ENCODE data around the gene ZDHHC11.
"Not testable (repeated sequence)": the region's sequence is repeated elsewhere in the genome, so short reads cannot be mapped to it uniquely, and the experiment has no call there.

Gene ZDHHC11

DNA sequence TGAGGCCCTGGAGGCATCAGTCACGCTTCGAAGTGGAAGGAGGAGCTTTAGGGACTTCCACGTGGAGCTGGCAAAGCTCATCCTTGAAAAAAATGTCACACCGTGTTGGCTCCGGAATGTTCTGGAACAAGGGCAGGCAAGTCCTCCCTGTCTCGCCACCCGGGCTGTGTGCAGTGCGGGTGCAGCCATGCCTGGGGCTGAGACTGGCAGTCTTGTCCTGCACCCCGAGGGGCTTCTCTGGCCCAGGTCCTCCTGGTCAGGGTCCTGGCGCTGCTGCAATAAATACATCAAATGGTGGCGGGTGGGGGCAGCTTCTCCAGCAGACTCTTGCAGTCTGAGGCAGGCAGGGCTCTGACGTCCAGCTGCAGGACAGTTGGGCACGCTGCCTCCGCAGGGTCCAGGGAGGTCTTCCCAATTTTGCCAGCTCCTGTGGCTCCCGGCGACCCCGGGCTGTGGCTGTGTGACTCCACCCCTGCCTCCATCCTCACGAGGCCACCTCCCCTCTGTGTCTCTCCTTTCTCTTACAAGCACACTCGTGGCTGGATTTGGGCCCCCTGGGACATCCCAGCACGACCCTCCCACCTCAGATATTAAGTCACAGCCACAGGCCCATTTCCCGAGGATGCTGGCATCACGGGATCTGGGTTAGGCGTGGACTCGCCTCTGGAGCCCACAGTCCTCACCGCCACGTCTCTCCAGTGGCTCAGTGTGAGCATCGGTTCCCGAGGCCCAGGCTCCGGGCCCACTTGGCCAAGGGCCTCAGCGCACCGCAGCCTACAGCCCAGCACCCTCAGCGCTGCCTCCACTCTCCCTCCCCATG, 8.2 kb downstream of the ZDHHC11 start:
- not testable (repeated sequence) for DNase-seq

DNA sequence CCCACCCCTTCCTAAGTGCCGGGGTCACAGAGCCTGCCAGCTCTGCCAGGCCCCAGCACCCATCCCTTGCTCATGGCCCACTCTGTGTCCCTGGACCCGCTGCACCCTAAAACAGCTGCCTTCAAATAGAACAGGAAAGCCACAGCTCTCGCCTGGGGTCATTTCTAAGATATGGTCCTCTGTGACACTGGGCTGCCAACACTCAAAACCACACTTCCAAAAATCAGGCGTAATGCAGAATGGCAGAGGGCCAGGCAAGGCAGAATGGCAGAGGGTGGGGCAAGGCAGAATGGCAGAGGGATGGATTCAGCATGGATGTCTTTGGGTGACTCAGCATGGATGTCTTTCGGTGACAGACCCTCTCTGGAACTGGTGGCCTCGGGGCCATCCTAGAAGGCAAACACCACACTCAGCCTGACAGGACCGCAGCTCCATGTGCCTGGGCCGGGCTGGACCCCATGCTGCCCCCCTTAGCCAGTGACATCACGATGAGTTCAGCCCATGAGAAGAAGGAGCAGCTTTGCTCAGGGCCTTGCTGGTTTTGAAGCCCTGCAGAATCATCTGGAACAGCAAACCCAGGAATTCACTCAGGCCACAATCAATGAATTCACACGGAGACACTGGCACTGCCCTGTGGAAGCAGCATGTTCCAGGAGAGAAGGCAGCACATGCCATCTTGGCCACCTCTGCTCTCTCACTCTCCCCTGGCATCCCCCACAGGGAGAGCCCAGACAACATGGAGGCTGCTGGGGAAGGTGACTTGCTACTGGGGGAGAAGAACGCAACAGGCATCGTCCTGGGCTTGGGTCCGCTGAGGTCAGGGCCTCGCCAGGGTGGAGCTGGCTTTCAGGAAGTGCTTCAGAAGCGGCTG, 9.0 kb downstream of the ZDHHC11 start:
- not testable (repeated sequence) for DNase-seq

DNA sequence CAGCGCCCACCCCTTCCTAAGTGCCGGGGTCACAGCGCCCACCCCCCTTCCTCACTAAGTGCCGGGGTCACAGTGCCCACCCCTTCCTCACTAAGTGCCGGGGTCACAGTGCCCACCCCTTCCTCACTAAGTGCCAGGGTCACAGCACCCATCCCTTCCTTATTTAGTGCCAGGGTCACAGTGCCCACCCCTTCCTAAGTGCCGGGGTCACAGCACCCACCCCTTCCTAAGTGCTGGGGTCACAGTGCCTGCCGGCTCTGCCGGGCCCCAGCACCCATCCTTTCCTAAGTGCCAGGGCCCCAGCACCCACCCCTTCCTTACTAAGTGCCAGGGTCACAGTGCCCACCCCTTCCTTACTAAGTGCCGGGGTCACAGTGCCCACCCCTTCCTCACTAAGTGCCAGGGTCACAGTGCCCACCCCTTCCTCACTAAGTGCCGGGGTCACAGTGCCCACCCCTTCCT, 9.8 kb downstream of the ZDHHC11 start:
- DNase-seq = not testable (repeated sequence)

DNA sequence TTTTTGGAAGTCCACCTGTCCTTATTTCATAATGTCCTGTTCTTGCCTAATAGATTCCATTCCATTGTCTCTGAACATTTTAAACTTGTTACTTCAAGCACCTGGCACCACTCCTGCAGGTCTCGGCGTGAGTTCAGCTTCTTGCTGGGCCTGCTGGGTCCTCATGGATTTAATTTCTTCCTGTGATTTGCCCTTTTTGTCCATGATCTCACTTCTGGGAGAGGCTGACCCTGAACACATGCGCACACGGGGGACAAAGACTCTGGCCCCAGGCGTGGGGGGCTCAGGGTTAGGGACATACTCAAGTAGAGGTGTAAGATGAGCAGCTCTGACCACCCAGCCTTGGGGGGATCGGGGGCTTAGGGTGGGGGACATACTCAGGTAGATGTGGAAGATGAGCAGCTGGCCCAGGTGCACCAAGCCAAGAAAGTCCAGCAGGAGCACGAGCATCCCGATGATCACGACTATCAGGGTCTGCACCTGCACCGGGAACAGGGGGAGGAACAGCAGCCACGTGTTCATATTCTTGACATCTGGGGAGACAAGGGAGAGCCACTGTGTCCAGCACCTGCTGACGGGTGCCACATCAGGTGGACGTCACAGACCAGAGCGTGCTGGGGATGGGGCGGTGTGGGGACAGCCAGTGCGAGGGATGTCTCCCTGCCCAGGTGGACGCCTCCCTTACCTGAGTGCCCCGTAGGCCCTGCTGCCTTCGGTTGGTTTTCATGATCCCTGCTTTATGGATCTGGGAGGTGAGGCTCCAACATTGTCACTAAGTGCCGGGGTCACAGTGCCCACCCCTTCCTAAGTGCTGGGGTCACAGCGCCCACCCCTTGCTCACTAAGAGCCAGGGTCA, 10.4 kb downstream of the ZDHHC11 start:
- not testable (repeated sequence) for DNase-seq

DNA sequence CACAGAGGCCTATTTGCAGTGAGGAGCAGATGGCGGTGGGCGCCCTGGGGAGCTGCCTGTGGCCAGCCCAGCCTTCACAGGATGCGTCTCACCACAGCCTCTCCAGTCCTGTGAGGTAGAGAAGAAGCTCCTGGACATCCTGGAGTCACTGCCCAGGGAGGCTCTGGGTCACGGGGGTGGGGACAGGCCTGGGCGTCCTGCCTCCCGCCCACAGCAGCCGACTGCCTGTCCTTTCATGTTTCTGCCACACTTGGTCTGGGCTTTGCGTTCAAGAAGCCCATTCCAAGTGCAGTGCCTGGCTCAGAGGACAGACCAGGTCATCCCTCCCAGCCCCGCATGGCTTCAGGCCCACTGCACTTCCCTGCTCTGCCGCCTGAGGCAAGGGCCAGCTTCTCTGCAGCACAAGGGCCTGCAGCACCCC, 12.3 kb downstream of the ZDHHC11 start:
- not testable (repeated sequence) for DNase-seq

DNA sequence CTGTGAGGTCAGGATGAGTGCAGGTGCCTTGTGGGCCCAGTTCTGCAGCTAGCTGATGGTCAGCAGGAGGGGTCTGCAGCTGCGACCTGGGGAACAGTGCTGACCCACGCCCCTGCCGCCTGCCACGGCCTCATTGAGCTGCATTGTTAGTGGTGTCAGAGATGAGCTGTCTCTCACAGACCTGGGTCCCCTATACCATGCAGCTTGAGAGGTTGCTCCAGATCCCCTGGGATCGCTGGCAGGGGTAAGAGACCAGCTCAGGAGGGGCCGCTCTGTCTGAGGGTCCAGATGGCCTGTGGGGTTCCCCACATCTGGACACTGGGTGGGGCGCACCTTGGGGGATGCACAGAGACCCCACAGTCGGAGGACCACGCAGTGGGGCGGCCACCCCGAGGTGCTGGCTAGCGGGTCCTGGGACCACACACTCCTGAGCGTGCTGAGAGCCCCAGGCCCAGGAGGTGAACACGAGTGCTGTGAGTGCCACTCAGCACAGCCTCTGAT, 13.1 kb downstream of the ZDHHC11 start:
- DNase-seq = not testable (repeated sequence)

DNA sequence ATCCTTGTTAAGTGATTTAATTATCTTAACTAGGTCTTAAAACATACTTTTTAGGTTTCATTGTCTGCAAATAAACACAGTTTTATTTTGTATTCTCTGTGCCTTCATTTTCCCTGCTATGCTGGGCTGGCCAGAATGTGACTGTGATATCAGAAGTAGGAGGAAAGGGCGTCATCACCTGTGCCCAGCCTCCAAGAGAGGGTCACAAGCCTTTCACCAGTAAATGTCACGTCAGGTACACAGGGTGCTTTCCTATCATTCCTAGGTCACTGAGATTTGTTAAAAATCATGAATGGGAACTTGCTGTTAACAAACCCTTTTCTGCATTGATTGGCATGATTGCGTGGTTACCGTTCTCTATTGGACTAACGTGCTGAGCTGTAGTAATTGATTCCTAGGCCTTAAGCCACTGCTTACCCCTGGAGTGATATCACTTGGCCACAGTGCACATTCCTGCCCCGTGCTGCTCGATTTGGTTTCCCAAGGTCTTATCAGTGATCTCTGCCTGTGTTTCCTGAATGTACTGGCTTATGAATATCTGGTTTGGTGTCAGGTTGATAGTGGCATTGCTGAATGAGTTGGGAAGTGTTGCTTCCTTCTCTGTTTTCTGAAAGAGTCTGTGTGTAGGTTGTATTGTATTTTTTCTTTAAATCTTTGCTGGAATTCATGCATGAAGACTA, 14.7 kb downstream of the ZDHHC11 start:
- DNase-seq = not testable (repeated sequence)

DNA sequence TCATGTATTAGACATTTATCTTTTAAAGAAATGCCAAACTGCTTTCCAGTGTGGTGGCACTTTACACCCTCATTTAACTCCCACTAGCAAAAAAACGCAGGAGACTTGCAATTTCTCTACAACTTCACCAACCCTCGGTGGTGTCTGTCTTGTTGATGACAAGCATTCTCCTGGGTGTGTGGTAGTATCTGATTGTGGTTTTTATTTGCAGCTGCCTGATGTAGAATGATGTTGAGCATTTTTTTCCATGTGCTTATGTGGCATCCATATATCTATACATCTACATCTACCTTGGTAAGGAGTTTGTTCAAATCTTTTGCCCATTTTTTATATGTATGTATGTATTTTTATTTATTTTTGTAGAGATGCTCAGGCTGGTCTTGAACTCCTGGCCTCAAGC, 16.8 kb downstream of the ZDHHC11 start:
- DNase-seq = not testable (repeated sequence)

DNA sequence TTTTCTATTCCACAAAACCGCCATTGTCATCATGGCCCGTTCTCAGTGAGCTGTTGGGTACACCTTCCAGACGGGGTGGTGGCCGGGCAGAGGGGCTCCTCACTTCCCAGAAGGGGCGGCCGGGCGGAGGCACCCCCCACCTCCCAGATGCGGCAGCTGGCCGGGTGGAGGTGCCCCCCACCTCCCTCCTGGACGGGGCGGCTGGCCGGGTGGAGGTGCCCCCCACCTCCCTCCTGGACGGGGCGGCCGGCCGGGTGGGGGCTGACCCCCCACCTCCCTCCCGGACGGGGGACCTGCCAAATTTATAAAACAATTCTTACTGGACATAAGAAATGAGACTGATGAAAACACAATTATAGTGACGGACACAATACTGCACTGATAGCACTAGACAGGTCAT, 22.6 kb downstream of the ZDHHC11 start:
- not testable (repeated sequence) for DNase-seq

DNA sequence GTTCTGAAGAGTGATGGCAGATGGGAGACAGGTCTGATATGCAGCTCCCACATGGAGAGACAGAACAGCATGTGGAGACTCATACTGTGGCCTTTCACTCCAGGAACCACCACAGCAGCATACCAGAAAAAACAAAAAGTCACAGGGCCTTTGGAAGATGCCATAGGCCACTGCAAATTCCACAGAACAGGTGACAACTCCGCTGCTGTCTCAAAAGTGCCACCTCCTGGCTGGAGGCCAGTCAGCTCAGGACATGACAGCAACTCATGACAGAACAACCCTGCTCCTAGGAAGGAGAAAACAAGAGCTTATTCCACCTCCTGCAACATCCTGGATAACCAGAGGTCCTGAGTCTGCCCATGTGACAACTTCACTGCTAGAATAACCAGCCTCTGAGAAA, 25.2 kb downstream of the ZDHHC11 start:
- DNase-seq = not testable (repeated sequence)

DNA sequence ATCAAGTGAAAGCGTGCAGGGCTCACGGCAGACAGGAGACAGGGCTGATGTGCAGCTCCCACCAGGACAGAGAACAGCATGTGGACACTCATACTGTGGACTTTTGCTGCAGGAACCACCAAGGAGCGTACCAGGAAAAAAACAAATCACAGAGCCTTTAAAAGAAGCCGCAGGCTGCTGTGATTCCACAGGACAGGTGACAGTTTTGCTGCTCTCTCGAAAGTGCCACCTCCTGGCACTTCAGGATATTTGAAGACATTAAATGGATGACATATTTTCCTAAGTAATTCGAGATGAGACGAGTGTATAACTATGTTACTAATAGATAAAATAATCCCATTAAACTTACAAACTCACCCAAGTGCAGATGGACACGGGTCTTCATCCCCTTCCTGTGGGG, 29.3 kb downstream of the ZDHHC11 start:
- no peak for DNase-seq

DNA sequence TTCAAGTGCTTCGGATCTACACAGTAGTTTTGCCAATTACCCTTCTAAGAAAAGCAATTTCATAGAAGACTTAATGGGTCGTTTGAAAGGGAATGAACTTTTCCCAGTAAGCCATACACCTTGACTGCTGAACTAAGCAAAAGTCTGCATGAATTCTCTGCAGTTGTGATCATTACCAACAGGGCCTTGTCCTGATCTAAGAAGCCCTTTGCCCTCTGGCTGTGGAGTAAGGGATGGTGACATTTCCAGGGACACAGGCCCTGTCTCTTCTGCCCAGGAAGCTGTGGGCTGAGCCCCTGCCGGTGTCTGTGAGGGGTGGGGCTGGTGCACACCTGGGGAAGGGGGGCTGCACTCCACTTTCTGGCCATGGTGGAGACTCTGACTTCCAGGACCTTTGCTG, 30.5 kb downstream of the ZDHHC11 start:
- no peak for DNase-seq

DNA sequence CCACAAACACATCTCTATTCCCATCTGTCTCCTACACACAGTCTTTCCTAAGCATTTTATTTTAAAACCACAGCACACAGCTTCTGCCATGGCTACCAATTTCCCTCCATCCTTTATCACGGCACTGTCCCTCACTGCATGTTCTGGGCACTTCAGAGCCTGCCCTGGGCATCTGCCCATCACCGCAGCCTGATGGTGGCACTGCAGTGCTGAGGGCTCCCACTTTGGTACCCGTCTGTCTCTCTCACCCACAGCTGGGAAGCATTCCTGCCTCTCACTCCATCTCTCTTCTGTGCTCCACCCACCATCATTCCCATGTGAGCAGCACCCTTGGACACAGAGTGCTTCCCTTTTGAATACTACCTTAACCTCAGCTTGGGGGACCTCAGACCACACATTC, 31.7 kb downstream of the ZDHHC11 start:
- no peak for DNase-seq

DNA sequence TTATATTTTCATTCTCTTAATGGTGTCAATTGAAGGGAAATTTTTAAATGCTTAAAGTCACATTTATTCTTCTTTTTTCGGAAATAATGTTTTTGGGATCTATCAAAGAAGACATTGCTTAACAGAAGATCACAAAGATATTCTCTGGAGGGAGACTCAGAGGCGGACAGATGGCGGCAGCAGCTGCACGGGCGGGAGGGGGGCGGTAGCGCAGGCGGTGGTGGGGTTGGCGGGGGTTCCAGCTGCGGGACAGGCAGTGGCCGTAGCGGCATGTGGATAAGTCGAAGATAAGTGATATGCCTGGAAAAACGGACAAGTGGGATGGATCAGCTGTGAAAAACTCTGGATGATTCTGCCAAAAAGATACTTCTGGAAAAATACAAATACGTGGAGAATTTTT, 34.6 kb downstream of the ZDHHC11 start:
- DNase-seq = no peak

DNA sequence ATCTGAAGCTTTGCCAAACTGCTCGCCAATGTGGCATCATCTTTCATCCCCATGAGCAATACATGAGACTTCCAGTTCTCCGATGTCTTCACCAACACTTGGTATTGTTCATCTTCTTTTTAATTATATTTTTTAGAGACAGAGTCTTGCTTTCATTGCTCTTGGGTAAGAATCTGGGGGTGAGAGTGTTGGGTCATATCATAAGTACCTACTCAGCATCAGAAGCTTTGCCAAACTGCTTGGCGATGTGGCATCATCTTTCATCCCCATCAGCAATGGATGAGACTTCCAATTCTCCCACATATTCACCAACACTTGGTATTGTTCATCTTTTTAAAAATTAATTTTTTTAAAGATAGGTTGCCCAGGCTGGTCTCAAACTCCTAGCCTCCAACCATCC, 35.3 kb downstream of the ZDHHC11 start:
- no peak for DNase-seq

DNA sequence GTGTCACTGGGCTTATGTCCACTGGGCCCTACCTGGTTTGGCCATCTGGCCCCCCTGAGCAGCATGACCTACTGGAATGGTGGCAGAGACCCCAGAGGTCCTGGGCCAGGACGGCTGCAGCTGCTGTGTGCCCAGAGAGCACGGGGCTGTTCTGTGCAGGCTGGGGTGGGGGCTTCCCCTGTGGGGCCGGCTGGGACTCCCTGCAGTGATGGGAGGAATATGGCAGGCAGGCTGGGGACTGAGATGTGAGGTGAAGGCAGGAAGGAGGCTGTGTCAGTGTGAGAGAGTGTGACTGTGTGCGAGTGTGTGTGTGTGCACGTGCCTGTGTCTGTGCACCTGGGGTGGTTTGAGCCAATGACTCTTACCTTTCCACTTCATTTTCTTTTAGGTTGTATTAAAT, 37.2 kb downstream of the ZDHHC11 start:
- not testable (repeated sequence) for DNase-seq

DNA sequence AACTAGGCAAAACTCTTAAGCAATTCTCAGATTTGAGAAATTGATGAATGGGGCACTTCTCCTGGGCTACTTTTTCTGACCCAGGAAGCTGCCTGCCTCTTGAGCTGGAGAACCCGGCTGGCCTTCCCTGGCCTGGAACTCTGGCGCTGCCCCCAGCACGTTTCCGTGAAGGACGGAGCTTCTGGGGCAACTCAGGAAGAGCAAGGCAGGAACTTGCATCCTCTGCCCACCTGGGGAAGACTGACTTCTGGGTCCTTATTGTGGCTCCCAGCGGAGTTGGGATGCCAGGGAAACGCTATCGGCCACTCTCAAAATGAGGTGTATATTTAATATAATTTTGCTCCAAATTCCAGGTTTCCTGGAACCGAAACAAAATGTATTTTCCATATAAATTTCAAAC, 39.4 kb downstream of the ZDHHC11 start:
- DNase-seq = not testable (repeated sequence)

DNA sequence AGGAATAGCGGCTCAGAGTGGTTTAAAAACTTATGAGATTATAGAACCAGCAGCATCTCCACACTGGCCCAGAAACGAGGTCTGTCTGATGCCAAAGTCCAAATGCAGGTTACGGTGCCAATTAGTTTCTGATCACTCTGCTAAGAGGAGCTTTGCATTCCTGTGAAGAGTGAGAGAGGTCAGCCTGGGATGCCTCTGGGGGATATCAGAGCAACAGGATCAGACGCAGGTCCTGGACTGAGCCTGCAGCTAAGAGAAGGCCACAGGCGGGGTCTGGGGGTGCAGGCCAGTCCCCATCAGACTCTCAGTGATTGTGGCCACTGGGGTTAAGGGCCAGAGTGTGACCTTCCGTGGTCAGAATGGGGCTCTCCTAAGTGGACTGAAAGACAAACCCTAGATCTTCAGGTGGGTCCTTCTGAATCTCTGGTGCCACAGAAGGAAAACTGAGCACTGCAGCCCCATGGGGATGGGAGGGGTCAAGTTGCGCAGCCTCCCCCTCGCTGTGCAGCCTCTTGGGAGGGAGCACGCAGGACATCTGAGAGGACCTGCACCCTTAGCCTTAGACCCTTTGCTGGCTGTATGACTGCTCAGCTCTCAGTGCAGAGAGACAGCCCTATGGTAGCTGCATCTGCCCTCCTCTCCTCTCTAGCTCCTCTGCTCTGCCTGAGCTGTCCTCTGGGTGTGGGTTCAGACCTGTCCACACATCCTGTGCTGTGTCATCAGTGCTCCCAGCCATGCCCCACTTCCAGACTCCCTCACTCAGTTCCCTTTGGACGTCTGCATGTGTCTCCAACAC, 42.9 kb downstream of the ZDHHC11 start:
- not testable (repeated sequence) for DNase-seq

DNA sequence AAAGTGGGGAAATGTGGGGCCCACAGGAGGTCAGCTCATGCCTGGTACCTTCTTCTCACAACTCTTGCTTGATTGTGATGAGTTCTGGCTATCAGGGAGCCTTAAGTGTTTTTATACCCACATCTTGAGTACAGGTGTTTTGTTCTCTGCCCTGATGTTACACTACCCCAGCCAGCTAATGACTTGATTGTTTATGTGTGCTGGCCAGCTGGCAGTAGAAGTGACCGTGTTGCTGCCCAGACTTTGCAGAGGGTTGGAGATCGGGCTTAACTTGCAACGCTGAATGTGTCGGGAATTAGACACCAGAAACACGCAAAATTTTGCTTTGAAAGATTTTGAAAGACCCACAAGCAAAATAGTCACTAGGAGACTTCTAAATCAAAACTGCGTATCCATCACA, 49.3 kb downstream of the ZDHHC11 start:
- no peak for DNase-seq

DNA sequence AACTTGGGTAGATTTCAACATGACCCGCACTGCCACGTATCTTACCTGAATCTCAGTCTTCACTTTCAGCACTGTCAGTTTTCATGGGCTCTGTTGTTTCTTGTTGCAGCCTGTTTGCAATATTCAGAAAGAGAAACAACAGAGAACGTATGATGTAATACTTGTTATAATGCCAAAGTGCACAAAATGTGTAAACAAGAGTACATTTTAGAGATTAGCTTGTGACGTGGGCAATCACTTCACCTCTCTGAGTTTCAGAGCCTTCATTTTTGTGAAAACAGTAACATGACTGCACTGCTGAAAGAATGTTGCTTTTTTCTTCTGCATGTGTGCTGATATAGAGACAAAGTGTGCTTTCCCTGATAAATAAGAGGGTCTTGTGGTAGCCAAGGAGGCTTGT, 49.7 kb downstream of the ZDHHC11 start:
- DNase-seq = not testable (repeated sequence)

DNA sequence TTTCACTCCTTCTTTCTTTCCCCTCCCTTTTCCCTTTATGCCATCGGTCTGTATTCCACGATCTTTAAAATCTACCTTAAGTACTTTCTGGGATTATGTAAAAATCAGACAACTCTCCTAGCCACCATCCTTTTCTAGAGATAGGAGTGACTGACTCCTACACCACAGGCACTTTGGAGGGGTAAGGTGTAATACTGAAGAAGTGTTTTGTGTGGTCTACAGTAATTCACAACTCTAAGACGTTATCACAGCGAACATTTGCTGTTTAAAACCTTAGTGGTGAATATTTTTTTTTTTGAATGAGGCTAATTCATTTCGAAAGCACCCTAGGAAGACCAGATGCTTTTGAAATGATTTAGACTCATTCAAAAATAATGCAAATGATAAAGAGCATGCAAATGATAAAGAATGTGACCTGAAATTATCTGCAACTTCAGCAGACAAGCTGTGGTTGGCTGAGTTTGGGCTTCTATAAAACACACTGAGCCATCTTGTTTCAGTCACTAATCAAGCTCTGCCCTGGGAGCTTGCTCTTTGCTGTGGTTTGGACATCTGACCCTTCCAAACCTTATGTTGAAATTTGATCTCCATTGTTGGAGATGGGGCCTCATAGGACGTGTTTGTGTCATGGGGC, 52.2 kb downstream of the ZDHHC11 start:
- not testable (repeated sequence) for DNase-seq

Data from fibroblast of upper back skin (primary cell).